GF-D8 (cell line): ENCODE measurements around the gene HAAO.

ENCODE experiments used
- DNase-seq: peaks from one replicate; lab custom pipeline; 2025; lab: John Stamatoyannopoulos, UW

The HAAO gene

DNA sequence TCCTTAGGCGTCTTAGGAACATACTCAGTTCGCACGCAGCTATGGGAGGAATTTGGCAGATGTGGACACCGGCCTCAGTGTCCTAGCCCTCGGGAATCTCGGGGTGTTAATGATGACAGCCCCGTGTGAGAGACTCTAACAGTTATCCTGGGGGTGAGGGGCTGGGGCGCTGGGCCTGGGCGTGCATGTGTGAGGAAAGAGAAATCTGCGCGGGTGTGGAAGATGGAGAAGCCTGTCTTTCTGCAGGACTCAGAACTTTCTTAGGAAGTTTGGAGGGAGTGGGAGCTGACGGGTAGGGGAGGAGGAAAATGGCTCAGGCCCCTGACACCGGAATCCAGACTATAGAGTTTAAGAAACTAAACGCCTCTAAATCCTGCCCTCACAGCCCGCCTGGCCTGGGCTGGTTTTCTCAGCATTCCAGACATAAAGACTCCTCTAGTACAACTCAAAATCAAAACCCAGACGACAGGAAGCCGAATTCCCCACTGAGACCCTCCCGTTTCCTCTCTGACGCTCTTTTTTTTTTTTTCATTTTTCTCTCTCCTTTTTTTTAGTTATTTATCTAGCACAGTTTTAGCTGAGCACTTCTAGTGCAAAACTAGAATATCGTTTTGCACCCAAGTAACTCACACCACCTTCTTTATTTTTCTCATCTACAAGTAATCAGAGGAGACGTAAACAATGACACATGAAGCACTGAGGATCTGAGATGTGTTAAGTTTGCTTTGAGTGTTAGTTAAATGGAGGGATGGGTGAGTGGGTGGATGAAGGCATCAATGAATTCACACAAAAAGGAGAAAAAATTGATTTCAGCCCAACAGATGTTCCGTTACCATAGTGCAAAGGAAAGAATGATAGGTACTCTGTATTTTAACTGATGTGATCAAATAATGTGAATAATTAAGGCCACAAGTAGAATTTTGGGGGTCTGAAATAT, 1.2 kb upstream of the HAAO start:
- DNase-seq = no peak

DNA sequence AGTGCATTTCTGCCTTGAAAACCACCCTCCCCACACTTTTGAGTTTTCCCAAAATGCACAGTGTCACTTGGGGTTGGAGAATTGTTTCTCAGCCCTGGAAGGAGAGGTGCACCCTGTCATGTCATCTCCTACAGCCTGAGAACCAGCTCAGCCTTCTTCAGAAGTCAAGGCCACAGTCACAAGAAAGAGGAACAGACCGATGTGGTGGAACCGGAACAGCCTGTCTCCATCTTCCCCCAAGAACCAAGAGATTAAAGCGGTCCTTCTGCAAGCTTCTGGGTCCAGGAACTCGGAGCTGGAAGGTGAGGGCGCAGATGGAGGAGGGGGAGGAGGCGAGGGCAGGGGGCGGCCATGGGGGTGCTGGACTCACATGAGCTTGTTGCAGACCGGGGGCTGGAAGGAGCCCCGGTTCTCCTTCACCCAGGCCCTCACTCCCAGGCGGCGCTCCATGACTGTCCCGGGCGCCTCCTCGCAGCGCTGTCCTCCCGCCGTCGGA, 248 bp downstream of the HAAO start:
- DNase-seq = peak; percentile 4

- DNase-seq = no peak
Measured at GRCh38 chr2:42791606-42792005, 777 bp downstream of the HAAO start.

- no peak for DNase-seq
Measured at GRCh38 chr2:42789751-42790150, 2.6 kb downstream of the HAAO start.

DNA sequence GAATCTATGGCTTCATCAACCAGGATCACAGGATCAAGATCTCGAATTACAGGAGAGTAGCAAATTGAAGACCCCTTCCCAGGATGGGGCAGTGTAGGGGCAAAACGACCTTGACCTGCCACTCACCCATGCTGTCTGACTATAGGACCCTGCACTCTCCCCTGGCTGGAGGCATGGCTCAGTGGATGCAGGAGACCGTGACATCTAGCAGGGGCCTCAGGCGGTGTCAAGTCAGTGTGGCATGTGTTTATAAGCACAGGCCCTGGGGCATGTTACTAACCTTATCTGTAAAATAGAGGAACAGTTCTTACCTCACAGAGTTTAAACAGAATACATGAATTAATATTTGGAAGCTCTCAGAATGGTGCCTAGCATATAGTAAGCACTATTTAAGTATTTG, 3.5 kb downstream of the HAAO start:
- DNase-seq = no peak

DNA sequence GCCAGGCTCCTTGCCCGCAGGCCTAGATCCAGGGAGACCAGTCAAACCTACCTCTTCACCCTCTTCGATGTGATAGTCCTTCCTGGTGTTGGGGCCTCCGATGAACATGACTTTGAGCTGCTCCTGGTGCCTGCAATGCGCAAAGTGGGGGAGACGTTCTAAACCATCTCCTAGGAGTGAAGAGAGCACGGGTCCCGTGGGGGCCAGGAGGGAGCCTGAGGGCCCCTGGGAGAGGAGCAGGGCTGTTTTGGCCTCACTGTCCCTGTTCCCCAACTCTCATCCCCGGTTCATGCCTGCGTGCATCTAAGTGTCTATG, 3.9 kb downstream of the HAAO start:
- no peak for DNase-seq

DNA sequence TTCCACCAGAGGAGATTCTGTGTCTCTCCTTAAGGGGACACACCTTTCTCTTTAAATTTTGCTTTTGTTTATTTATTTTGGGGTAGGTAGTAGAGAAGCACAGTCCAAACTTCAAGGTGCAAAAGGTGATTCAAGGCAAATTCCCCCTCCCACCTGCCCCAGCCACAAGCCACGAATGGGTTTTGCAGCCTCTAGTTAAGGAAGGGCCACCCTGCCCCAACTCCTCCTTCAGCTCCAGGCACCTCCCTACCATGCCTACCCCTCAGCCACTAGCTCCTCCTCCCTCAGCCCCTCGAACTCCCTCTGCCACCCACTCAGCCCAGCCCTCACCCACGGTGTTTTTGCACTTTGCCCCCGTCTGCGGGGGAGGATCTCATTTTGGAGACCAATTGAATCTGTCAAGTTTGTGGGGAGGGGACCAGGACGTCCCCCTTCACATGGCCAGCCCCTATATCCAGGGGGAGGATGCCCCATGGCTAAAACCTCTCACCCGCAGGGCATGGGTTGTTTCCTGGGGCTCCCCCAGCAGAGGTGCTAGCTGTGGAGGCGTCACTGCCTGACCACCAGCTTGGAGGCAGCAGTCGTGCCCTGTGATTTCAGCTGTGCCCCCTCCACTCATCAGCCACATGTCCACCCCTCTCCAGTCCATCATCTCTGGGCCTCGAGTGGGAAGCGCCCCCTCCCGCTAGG, 4.5 kb downstream of the HAAO start:
- DNase-seq = no peak

GRCh38 chr2:42787424-42787787, 5.0 kb downstream of the HAAO start:
- DNase-seq = no peak

GRCh38 chr2:42786561-42787345, 5.6 kb downstream of the HAAO start:
- no peak for DNase-seq

DNA sequence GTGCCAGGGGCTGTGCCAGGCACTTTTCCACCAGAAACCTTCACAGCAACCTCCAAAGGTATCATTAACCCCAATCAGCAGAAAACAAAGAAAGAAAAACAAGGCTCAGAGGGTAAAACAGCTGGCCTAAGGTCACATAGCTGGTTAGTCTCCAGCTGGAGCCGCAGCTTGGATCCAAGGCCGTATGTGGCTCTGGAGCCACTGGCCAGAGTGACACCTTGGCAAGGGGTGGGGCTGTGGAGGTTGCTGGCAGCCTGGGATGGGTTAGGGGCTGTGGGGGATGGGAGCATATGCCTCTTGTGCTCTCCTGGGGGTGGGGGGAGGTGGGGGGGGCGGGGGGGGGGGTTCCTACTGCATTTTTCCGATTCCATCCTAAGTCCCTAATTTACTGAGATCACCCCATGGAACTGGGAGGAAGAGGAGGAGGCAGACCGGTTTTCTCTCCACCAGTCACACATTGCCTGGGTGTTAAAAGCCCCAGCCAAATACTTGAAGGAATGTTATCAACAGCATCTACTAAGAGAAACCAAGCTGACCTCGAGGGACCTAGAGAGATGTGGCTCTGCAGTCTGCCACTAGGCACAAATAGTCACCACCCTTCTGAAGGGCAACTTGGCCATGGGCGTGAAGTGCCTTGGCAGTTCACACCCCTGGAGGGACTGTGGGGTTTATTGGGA, 8.0 kb downstream of the HAAO start:
- no peak for DNase-seq

GRCh38 chr2:42783511-42783910, 8.9 kb downstream of the HAAO start:
- DNase-seq = no peak

GRCh38 chr2:42781181-42781580, 11.2 kb downstream of the HAAO start:
- DNase-seq = no peak

DNA sequence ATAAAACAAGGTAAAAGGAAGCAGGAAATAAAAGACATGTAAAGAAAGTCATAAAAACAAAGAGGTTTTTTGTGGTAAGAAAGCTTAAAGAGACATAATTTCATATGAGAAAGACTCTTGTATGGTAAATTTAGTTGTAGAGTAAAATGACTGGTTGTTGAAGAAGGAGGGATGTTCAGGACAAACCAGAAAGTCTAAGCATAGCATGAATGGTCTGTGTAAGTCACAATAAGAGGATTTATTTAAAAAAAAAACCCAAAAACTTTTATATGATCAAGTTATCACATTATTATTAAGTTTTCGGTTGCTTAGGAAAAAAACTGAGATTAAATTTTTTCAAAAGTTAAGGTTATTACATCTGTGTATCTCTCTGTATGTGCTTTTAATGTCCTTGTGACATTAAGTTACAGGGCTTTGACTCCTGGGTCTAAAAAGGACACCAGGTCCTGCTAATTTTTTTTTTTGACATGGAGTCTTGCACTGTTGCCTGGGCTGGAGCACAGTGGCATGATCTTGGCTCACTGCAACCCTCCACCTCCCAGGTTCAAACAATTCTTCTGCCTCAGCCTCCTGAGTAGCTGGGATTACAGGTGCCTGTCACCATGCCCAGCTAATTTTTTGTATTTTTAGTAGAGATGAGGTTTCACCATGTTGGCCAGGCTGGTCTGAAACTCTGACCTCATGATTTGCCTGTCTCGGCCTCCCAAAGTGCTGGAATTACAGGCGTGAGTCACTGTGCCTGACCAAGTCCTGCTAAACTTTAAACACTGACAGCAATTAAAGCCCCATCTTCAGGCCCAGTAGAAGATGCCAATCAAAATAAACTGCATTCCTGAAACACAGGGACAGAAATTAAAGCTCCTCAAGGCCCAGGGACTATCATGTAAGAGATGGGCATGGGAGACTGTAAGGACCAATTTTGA, 14.2 kb downstream of the HAAO start:
- DNase-seq = no peak

GRCh38 chr2:42775810-42776209, 16.6 kb downstream of the HAAO start:
- DNase-seq = no peak

DNA sequence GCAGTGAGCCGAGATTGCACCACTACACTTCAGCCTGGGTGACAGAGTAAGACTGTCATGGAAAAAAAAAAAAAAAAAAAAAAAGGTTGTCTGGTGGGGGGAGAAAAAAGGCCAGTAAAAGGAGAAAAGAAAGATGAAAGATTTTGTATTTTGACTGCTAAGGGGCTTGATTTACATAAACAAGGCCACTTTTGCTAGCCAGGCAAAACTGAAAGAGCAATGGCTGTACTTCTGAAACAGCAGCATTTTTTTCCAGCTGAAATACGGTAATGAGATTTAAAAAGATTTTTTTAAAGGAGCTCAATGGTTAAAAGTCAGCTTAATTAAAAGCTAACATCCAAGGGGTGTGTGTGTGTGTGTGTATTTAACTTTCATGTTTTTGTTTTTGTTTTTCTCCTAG, 17.2 kb downstream of the HAAO start:
- DNase-seq = no peak

DNA sequence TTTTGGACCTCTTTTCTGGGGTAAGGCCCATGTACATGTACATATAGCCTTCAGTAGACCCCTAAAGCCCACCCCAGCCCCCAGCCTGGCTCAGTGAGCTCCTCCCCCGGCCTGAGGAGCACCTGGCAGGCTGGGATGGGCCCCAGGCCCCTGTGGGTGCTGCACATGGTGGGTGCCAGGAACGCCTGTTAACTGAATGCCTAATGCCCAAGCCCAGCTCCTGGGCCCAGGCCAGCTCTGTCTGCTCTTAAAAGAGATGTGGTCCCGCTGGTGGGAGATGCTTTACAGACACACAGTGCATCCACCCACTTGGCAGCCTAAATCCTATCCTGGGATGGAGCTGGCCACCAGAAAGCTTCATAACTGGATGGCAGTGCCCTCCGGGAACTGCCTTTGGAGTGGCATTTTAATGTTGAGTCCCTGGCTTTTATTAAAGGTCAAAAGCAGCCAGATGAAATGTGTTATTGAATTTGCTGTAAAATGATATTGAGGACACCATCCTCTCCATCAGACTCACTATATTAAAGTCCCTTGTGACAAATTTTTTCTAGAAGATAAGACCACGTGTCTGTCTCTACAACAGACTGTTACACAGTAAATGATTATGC, 20.7 kb downstream of the HAAO start:
- DNase-seq = no peak

DNA sequence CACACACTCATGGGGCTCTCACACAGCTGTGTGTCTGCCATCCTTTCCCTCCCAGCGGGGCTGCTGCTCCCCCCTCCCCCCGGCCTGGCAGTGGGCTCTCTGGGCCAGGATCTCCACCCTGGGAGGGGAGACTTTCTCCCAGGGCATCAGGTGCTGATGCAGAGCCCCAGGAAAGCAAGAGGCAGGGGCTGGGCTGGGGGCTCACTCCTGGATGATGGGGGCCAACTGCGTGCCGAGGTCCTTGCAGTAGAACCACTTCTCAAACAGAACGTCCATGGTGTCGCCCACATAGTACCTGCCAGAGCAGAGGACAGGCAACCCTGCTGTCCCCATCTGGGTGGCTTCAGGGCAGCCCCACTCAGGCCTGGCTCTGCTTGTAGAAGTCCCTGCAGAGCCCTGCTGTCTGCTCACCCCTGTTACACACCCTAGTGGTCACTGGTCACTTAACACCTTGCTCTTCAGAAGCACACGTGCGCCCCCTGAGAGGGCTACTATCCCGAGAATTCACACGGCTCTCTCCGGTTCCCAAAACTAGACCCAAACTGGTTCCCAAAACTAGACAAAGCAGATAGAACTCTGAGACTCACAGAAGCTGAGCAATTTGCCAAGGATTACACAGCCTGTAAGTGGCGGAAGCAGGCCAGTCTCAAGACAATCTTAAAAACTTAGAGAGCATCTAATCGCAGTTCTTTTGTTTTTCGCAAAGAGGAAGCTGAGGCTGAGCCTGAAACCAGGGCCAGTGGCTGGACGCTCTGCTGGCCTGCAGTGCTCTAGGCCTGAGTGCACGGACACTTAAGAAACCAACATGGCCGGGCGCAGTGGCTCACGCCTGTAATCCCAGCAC, 21.9 kb downstream of the HAAO start:
- DNase-seq = peak; percentile 7

GRCh38 chr2:42769583-42770287, 22.6 kb downstream of the HAAO start:
- no peak for DNase-seq

DNA sequence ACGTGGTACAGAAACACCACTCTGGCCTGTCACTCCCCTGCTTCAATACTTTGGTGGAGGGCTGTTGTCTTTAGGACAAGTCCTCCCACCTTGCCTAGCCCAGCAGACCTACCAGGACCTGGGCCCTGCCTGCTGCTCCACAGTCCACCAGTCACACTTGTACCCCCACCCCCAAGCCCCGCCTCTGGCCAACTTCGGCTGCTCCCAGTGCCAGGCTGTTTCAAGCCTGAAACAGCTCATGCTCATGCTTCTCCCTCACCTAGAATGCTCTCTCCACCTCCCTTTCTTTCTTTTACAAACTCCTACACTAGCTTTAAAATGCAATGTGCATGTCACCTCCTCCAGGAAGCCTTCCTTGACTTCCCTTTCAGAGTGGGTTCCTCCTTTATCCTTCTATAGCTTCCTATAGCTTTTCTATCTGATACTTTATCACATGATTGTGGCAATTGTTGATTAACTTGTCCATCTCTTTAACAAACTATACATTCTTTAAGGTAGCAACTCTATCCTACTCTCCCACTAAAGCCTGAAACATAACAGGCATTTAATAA, 23.6 kb downstream of the HAAO start:
- no peak for DNase-seq
